ENCODE results near the gene OR7G3.

OR7G3 gene

GRCh38 chr19:9086761-9087160 lies 40.0 kb downstream of the OR7G3 start, which contains the start of gene OR1M1:
Gene OR1M1 (plus strand): TSS chr19:9087061. CDS start chr19:9093245, 6,184 bp downstream.
- no peak for FAIRE-seq

DNA sequence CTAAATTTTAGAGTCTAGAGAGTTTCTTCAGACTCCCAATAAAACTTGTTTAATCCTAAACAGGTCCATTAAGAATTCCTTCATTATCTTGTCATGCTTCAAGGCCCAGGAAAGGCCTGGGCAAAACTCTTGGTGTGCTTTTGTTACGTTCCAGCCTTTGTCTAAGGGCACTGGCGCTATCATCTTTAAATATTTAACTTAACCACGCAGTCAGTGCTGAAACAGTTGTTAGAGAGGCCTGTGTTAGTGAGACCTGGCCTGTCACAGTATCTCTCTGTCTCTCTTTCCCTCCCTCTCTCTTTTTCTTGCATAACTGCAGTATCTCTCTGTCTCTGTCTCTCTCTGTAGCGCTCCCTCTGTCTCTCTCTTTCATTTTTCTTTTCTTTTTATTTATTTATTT lies 48.1 kb downstream of the OR7G3 start:
- no peak for FAIRE-seq

DNA sequence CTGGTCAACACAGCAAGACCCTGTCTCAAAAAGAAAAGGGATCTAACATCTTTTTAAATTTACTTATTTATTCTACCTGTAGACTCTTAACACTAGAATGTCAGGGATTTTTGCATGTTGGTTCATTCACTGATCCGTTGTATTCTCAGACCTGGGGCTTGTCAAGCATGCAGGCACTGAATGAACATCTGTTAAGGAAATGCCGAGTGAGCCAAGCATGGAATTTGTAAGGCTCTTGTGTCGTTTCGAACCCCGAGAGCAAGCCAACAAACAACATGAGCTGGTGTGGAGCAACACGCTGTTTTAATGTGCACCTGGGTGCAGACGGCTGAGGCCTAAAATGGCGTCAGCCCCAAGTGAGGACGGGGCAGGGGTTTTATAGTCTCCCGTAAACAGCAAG lies 49.8 kb downstream of the OR7G3 start:
- no peak for FAIRE-seq

Measured in colon (tissue), 2 donors.